Cardiac muscle cell (in vitro differentiated cells and primary cell): ENCODE data around the gene SUSD4. TPM values are rescaled to one million over a fixed set of nuclear protein-coding genes. Genes with fewer than 3 reads are reported as not detected.

Experiments used
- DNase-seq, 2 donors: peaks; one replicate each; pipeline versions ENCODE4 v3.0.0 to v3.0.0-alpha.2; 2010 to 2017; ENCODE audit warnings: low read depth in 1 of 2, low spot score in 1 of 2
- H3K27ac ChIP-seq: fragments of 200-600 bp; sonication (generic); 2 replicates; pipeline ENCODE4 v1.5.1; 2016
- H3K27me3 ChIP-seq: fragments of 200-600 bp; sonication (generic); 2 replicates; pipeline ENCODE4 v1.6.0; 2016; ENCODE audit warnings: control low read depth
- H3K36me3 ChIP-seq: fragments of 200-600 bp; sonication (generic); 2 replicates; pipeline ENCODE4 v1.5.1; 2016; ENCODE audit warnings: control low read depth
- H3K4me1 ChIP-seq: fragments of 200-600 bp; sonication (generic); 2 replicates; pipeline ENCODE4 v1.8.1; 2017; ENCODE audit warnings: low read depth, mild to moderate bottlenecking, mixed run types
- H3K4me3 ChIP-seq: fragments of 200-600 bp; sonication (generic); 2 replicates; pipeline ENCODE4 v1.5.1; 2016; ENCODE audit warnings: mild to moderate bottlenecking
- H3K9me3 ChIP-seq: fragments of 200-600 bp; sonication (generic); 2 replicates; pipeline ENCODE4 v1.5.1; 2017; ENCODE audit warnings: low read depth, mild to moderate bottlenecking, control low read depth
- polyA plus RNA-seq: library from polyadenylated mRNA; unstranded; fragments of >200 nt; fragmentation: Nextera tagmentation; extraction: Ambion mirVana; gene quantifications from 2 replicates; pipeline ENCODE4 v1.2.1, GENCODE V29; 2016
- total RNA-seq: library from RNA; depleted of rRNA; stranded (reverse); fragments of >200 nt; gene quantifications from 2 replicates; pipeline ENCODE4 v1.2.3, GENCODE V29; 2016
- TF ChIP-seq, protein P1 (sequence below): IDR thresholded peaks from 2 replicates; pipeline ENCODE4 v1.5.1; 2012; ENCODE audit warnings: low read depth, mild to moderate bottlenecking, low read length

SUSD4 gene
- total and polyA plus RNA-seq, 2 experiments from 2014 or later = 20.9 to 31.6 TPM

DNA sequence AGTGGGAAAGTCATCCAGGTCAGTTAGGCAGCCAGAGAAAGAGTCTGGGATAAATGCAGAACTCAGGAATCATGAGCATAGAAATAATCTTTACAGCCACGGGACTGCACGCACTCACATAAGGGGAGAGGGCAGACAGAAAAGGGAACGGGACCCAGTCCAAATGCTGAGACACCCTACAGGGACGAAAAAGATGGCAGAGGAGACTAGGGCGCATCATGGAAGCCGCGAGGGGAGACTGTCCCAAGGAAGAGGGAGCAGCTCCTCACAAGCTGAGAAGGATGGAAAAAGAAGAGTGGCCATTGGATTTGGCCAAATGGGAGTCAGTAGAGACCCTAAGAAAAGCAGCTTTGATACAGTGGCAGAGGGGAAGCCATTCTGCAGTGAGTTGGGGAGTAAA, 118.0 kb downstream of the SUSD4 start:
- TF ChIP-seq, protein P1, sequence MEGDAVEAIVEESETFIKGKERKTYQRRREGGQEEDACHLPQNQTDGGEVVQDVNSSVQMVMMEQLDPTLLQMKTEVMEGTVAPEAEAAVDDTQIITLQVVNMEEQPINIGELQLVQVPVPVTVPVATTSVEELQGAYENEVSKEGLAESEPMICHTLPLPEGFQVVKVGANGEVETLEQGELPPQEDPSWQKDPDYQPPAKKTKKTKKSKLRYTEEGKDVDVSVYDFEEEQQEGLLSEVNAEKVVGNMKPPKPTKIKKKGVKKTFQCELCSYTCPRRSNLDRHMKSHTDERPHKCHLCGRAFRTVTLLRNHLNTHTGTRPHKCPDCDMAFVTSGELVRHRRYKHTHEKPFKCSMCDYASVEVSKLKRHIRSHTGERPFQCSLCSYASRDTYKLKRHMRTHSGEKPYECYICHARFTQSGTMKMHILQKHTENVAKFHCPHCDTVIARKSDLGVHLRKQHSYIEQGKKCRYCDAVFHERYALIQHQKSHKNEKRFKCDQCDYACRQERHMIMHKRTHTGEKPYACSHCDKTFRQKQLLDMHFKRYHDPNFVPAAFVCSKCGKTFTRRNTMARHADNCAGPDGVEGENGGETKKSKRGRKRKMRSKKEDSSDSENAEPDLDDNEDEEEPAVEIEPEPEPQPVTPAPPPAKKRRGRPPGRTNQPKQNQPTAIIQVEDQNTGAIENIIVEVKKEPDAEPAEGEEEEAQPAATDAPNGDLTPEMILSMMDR = no peak
- no peak overlapping the region for H3K27ac ChIP-seq
- H3K27me3 ChIP-seq = no peaks in the 10 kb centered on the region
- no peak overlapping the region for H3K4me3 ChIP-seq
- H3K36me3 ChIP-seq = no peaks in the 10 kb centered on the region
- peaks cover 7% of the 10 kb centered on the region for H3K4me1 ChIP-seq
- H3K9me3 ChIP-seq = no peaks in the 10 kb centered on the region
- DNase-seq = no peak

DNA sequence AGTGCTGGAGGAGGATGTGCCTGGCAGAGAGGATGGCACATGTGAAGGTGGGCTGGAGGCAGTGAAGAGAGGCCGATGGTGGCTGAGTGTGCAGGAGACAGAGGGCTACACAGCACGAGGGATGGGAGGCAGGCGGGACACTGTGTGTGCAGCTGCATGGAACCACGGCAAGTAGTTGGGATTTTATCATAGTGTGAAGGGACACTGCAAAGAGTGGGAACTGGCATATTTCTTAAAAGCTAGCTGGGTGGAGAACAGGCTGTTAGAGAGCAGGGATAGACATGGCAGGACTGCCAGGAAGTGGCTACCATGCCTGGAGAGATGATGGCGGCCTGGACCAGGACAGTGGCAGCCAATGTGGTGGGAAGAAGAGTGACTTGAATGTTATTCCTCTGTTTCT, 118.6 kb downstream of the SUSD4 start:
- Histone ChIP-seq H3K9me3 (no peaks in the 10 kb centered on the region), H3K4me1 (peaks cover 7% of the 10 kb centered on the region), H3K36me3 (no peaks in the 10 kb centered on the region), H3K27ac (no peak overlapping the region), H3K27me3 (no peaks in the 10 kb centered on the region), H3K4me3 (no peak overlapping the region)
- DNase-seq = no peak
- TF ChIP-seq, protein P1 = no peak

DNA sequence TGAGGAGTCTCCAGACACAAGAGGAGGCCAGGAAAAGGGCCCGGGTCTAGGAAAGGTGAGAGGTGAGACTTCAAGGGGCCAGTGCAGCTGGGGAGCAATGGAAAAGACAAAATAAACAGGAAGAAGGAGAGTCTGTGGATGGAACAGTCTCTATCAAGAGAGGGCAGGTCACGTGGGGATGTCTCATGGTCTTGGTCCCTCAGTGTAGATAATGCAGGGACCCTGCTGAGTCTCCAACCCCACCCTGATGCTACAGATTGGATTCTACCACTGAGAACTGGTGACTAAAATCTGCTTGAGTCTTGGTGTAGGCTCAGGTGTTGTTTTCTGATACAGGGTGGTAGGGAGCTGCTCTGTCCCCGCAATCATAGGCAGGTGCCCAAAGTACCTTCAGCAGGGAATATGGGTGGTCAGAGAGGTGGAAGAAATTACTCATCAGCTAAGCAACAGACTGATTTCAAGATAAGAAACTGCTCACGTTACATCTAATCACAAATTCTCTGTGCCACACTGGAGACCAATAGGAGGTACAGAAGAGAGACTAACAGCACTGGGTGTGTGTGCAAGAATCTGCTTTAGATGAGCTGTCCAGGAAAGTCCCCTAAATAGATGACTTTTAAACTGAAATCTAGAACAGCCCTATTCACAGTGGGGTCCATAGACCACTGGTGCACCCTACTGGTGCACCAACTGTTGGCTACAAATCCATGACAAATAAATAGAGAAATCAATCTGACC, 119.4 kb downstream of the SUSD4 start:
- Histone ChIP-seq H3K4me1 (peaks cover 7% of the 10 kb centered on the region), H3K36me3 (no peaks in the 10 kb centered on the region), H3K9me3 (no peaks in the 10 kb centered on the region), H3K4me3 (no peak overlapping the region), H3K27me3 (no peaks in the 10 kb centered on the region), H3K27ac (no peak overlapping the region)
- DNase-seq = no peak
- TF ChIP-seq, protein P1 = peak; percentile 12

DNA sequence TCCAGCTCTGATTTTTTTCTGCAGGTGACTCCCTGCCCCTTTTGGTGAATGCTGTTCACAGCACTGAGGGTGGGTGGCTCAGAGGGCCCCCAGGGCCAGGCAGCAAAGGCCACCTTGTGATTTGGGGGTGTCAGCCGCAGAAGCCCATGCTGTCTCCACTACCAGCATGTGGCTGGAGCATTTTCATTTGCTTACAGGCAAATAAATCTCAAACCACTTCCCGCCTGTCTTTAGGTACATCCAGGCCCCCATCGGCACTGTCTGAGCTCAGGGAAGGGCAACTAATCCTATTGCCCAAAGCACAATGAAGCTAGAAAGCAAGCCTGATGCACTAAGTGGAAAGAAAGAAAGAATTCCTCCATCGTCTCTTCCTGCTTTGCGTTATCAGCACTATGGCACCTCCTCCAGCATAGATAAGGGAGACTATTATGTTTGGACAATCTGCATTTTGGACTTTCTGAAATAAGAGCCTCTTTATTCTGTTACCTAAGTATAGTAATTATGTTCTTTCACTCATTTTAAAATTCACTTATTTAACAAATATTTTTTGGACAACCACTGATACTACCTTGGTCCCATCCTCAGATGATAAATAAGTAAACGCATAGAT, 120.4 kb downstream of the SUSD4 start:
- DNase-seq = no peak
- Histone ChIP-seq H3K27me3 (no peaks in the 10 kb centered on the region), H3K36me3 (no peaks in the 10 kb centered on the region), H3K4me3 (no peak overlapping the region), H3K4me1 (peaks cover 7% of the 10 kb centered on the region), H3K9me3 (no peaks in the 10 kb centered on the region), H3K27ac (no peak overlapping the region)
- TF ChIP-seq, protein P1 = no peak

DNA sequence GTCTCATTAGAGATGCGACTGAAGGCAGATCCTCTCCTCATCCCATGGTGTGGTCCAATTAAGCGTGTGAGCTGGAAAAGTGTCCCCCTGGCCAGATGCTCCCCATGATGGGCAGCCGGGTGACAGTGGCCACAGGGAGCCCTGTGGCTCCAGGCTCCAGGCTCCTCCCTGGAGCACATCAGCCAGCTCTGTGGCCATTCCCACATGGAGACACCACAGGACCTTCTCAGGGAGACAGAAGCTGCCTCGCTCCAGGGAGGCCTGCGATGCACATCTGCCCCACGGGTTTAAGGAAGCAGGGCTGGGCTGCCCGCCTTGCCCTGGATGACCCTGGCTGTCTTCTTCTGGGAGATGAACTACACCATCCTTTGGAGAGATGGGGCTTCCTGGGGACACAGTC, 121.0 kb downstream of the SUSD4 start:
- no peaks in the 10 kb centered on the region for H3K36me3 ChIP-seq
- H3K4me3 ChIP-seq = no peak overlapping the region
- H3K9me3 ChIP-seq = no peaks in the 10 kb centered on the region
- no peak for DNase-seq
- no peak overlapping the region for H3K27ac ChIP-seq
- TF ChIP-seq, protein P1 = no peak
- peaks cover 7% of the 10 kb centered on the region for H3K4me1 ChIP-seq
- H3K27me3 ChIP-seq = no peaks in the 10 kb centered on the region
